DLD1 (cell line): ENCODE measurements around the gene HDAC10.

Experiments used
- in situ Hi-C: cut with HindIII; loops from 2 replicates; pipeline ENCODE4 v1.10.0; 2017; ENCODE audit warnings: low sequenced_read_pairs

The HDAC10 gene

GRCh38 chr22:50219800-50220602 lies 31.1 kb downstream of the HDAC10 start:
- in situ Hi-C loops, result no loop called here

- in situ Hi-C loops, result no loop called here
Measured at GRCh38 chr22:50218996-50219727, 31.9 kb downstream of the HDAC10 start.

- in situ Hi-C loops, result no loop called here
Measured at GRCh38 chr22:50218153-50218995, 32.7 kb downstream of the HDAC10 start.

- in situ Hi-C loops, result no loop called here
Measured at GRCh38 chr22:50217543-50218152, 33.4 kb downstream of the HDAC10 start.

GRCh38 chr22:50216684-50217520 lies 34.2 kb downstream of the HDAC10 start:
- in situ Hi-C loops, result no loop called here

- in situ Hi-C loops, result no loop called here
Measured at GRCh38 chr22:50216055-50216683, 34.9 kb downstream of the HDAC10 start.

DNA sequence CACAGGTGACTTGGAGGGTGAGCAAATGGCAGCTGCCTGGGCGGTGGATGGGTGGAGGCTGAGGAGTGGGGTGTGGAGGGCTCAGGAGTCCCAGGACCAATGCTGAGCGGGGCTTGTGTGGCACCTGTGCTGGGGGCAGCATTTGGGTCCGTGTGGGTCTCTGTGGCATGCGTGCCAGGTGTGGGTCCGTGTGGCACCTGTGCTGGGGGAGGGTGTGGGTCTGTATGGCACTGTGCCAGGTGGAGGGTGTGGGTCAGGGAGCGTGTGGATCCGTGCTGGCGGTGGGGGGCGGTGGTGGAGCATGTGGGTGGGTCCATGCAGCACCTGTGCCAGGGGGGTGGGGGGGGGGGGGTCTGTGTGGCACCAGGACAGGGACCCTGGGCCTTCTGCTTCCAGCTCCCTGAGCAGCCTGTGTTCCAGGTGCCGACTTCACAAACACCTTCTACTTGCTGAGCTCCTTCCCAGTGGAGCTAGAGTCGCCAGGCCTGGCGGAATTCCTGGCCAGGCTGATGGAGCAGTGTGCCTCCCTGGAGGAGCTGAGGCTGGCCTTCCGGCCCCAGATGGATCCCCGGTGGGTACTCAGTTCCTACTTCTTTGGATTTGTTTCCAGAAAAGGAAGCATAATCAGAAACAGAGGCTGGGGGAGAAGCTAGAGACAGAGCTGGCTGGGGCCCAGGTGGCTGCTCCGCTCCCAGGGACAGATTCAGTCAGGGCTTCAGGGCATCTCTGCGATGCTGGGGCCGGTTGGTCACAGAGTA lies 35.6 kb downstream of the HDAC10 start:
- in situ Hi-C loops, result no loop called here

GRCh38 chr22:50213263-50213662 lies 37.8 kb downstream of the HDAC10 start:
- in situ Hi-C loops, result no loop called here

GRCh38 chr22:50211147-50211546 lies 39.9 kb downstream of the HDAC10 start:
- in situ Hi-C loops, result no loop called here

DNA sequence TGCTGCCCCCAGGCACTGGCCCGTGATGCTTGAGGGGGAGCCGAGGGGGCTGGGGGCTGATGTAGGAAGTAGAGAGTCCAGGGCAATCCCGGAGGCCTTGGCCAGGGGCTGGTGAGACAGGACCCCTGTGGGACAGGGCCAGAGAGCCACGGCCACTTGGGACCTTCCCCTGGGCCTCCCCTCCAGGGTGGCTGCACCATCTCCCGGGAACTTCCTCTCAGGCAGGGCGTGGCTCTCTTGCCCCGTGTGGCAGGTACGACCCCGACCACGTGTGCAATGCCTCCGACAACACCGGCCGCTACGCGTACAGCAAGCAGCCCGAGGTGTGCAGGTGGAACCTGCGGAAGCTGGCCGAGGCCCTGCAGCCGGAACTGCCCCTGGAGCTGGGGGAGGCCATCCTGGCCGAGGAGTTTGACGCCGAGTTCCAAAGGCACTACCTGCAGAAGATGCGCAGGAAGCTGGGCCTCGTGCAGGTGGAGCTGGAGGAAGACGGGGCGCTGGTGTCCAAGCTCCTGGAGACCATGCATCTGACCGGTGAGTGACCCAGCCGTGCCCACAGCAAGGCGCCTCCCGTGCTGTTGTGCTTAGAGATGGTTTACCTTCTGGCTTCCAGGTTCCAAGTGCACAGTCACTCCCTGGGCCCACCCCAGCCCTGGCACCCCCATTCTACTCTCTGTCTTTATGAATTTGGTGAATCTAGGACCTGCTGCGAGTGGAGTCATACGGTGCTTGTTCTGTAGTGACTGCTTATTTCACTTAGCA lies 40.5 kb downstream of the HDAC10 start:
- in situ Hi-C loops, result no loop called here

DNA sequence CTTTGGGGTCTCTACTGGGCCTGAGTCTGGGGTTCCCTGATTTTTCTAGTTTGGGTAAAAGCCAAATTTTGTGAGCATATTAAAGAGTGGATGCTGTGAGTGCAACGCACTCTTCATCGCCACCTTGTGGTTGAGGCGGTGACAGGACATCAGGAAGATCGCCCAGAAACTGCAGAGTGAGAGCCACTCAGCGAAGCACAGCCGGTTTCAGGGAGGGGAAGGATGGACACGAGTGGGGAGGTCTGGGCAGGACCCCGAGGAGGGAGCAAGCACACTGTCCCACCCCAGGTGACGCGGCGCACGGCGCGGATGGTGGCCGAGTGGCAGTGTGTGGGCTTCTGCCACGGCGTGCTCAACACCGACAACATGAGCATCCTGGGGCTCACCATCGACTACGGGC lies 41.2 kb downstream of the HDAC10 start:
- in situ Hi-C loops, result no loop called here

- in situ Hi-C loops, result no loop called here
Measured at GRCh38 chr22:50208939-50209892, 41.8 kb downstream of the HDAC10 start.

DNA sequence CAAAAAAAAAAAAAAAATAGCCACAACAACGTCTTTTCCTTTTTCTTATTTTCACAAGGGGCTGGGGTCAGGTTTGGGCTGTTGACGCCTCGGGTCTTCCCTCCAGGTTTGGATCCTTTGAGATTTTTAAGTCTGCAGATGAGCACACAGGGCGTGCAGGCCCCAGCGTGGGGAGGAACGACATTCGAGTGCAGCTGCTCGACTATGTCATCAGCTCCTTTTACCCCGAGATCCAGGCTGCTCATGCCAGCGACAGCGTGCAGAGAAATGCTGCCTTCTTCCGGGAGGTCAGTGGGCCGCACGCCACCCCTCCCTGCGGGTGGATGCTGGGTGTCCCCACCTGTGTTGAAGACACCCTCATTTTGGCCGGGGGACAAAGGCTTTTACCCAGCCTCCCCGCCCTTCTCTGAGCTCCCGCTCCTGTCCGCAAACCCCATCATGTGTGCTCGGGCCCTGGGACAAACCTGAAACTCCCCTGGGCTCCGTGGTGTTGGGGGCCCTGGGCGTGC lies 42.6 kb downstream of the HDAC10 start:
- in situ Hi-C loops, result no loop called here

GRCh38 chr22:50207383-50208140 lies 43.5 kb downstream of the HDAC10 start:
- in situ Hi-C loops, result no loop called here

DNA sequence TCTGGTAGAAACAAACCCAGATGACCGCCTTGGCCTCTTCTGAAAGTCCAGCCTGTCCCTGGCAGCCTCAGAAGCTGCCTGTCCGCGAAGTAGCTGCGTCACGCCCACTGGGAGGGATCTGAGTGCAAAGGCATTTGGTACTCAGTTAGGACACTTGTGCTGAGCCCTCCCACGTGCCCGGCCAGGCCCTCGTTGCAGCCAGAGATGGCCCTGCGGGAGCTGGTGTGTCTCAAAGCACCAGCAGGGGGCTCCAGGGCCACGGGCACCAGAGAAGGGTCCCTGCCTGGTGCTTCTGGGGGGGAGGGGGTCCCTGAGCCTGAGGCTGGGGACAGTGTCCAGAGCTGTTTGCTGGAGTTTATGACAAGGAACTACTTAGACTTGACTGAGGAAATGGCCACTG lies 44.5 kb downstream of the HDAC10 start:
- in situ Hi-C loops, result no loop called here
